Neuronal stem cell (in vitro differentiated cells): ENCODE data around the gene PKD2L2.

Source experiments
- DNase-seq: peaks from one replicate; pipeline ENCODE4 v3.0.0-alpha.2; 2013; ENCODE audit warnings: low spot score
- H2AFZ ChIP-seq: one replicate; pipeline ENCODE4 v1.6.1; 2013; ENCODE audit warnings: mild to moderate bottlenecking, low read length, inconsistent platforms
- H2AK5ac ChIP-seq: 2 replicates; pipeline ENCODE4 v1.6.1; 2013; ENCODE audit warnings: low read depth, mild to moderate bottlenecking, inconsistent platforms, low read length, moderate library complexity, mixed read lengths
- H2BK120ac ChIP-seq: 2 replicates; pipeline ENCODE4 v1.6.1; 2013; ENCODE audit warnings: low read depth, mild to moderate bottlenecking, inconsistent platforms, low read length, moderate library complexity, mixed read lengths
- H2BK12ac ChIP-seq: one replicate; pipeline ENCODE4 v1.6.1; 2013; ENCODE audit warnings: low read length, inconsistent platforms
- H2BK15ac ChIP-seq: 2 replicates; pipeline ENCODE4 v1.6.1; 2013; ENCODE audit warnings: mild to moderate bottlenecking, low read length, inconsistent platforms, mixed read lengths
- H2BK5ac ChIP-seq: one replicate; pipeline ENCODE4 v1.6.1; 2013; ENCODE audit warnings: inconsistent platforms, mild to moderate bottlenecking, low read length, moderate library complexity
- H3K14ac ChIP-seq: one replicate; pipeline ENCODE4 v1.6.1; 2013; ENCODE audit warnings: low read length, inconsistent platforms
- H3K18ac ChIP-seq: 2 replicates; pipeline ENCODE4 v1.6.1; 2013; ENCODE audit warnings: low read length, inconsistent platforms
- H3K23ac ChIP-seq: 2 replicates; pipeline ENCODE4 v1.6.1; 2013; ENCODE audit warnings: low read depth, mild to moderate bottlenecking, mixed read lengths, low read length, inconsistent platforms; ENCODE audit not compliant: poor library complexity
- H3K27ac ChIP-seq: replicated peaks from 3 replicates; pipeline ENCODE4 v1.5.1; 2013; ENCODE audit warnings: low read length, inconsistent platforms
- H3K27me3 ChIP-seq, 3 experiments: 2 replicates each; pipeline ENCODE4 v1.6.1; 2013; ENCODE audit warnings: low read length in 3 of 3, mild to moderate bottlenecking in 2 of 3, inconsistent platforms in 1 of 3, low read depth in 1 of 3, mixed read lengths in 1 of 3, moderate library complexity in 1 of 3; ENCODE audit not compliant: control insufficient read depth in 3 of 3, insufficient read depth in 3 of 3
- H3K36me3 ChIP-seq, 2 donors: replicated peaks in 1 of 2; 2 replicates each; pipeline ENCODE4 v1.6.1; 2013; ENCODE audit warnings: low read length in 2 of 2; ENCODE audit not compliant: control insufficient read depth in 2 of 2, insufficient read depth in 2 of 2
- H3K4ac ChIP-seq: 2 replicates; pipeline ENCODE4 v1.6.1; 2013; ENCODE audit warnings: inconsistent platforms, mild to moderate bottlenecking, low read length, moderate library complexity
- H3K4me1 ChIP-seq, 2 donors: 1 replicate in 1 of 2; 2 replicates in 1 of 2; pipeline ENCODE4 v1.6.1; 2013; ENCODE audit warnings: low read length in 2 of 2, low read depth in 1 of 2; ENCODE audit not compliant: control insufficient read depth in 2 of 2, insufficient read depth in 1 of 2
- H3K4me2 ChIP-seq: one replicate; pipeline ENCODE4 v1.6.1; 2013; ENCODE audit warnings: mild to moderate bottlenecking, low read length, inconsistent platforms; ENCODE audit not compliant: insufficient read depth, poor library complexity, severe bottlenecking
- H3K4me3 ChIP-seq, 2 donors: 2 replicates each; pipeline ENCODE4 v1.5.1; 2013; ENCODE audit warnings: low read length in 2 of 2, mild to moderate bottlenecking in 2 of 2, inconsistent platforms in 1 of 2, moderate library complexity in 1 of 2
- H3K79me1 ChIP-seq: one replicate; pipeline ENCODE4 v1.6.1; 2013; ENCODE audit warnings: low read depth, mild to moderate bottlenecking, inconsistent platforms, low read length, moderate library complexity
- H3K9ac ChIP-seq: one replicate; pipeline ENCODE4 v1.6.1; 2013; ENCODE audit warnings: mild to moderate bottlenecking, low read depth, low read length, inconsistent platforms; ENCODE audit not compliant: poor library complexity
- H3K9me3 ChIP-seq, 2 donors: replicated peaks in 1 of 2; 2 replicates each; pipeline versions ENCODE3 to v1.6.1; 2013; ENCODE audit warnings: low read length in 2 of 2, mild to moderate bottlenecking in 2 of 2, inconsistent platforms in 1 of 2, low read depth in 1 of 2, mixed read lengths in 1 of 2, moderate library complexity in 1 of 2; ENCODE audit not compliant: control insufficient read depth in 2 of 2, insufficient read depth in 1 of 2
- H4K8ac ChIP-seq: one replicate; pipeline ENCODE4 v1.6.1; 2013; ENCODE audit warnings: low read depth, mild to moderate bottlenecking, inconsistent platforms, low read length, moderate library complexity
- H4K91ac ChIP-seq: one replicate; pipeline ENCODE4 v1.6.1; 2013; ENCODE audit warnings: low read length, low read depth, mild to moderate bottlenecking, inconsistent platforms; ENCODE audit not compliant: poor library complexity
- WGBS, 2 donors: extraction: QIAGEN DNeasy Blood & Tissue Kit; methylation state at CpG; one replicate each; pipeline ENCODE4 v1.1.7; 2013; ENCODE audit warnings: missing lambda C conversion rate in 2 of 2, mixed read lengths in 1 of 2; ENCODE audit not compliant: insufficient read length in 2 of 2, insufficient replicate concordance in 1 of 2; ENCODE audit errors: extremely low coverage in 2 of 2; 5-methylcytosine and 5-hydroxymethylcytosine counted together

The PKD2L2 gene

GRCh38 chr5:137932800-137933199, 43.5 kb downstream of the PKD2L2 start:
- H2BK12ac ChIP-seq = no peak overlapping the region
- H3K18ac ChIP-seq = no peak overlapping the region
- no peak for DNase-seq
- H3K36me3 ChIP-seq = peaks cover 3 to 19% of the 10 kb centered on the region in 2 donors
- H3K4ac ChIP-seq = no peak overlapping the region
- H3K4me2 ChIP-seq = no peak overlapping the region
- no peak overlapping the region for H2BK120ac ChIP-seq
- H3K14ac ChIP-seq = no peak overlapping the region
- whole genome bisulfite sequencing, 2 donors = no CpG with 5 or more reads among the region's 3 CpGs
- H3K9ac ChIP-seq = no peak overlapping the region
- H2BK5ac ChIP-seq = no peak overlapping the region
- H2AFZ ChIP-seq = no peak overlapping the region
- no peaks in the 10 kb centered on the region for H3K4me1 ChIP-seq
- no peak overlapping the region for H3K4me3 ChIP-seq
- H2AK5ac ChIP-seq = no peak overlapping the region
- no peak overlapping the region for H4K8ac ChIP-seq
- no peaks in the 10 kb centered on the region for H3K9me3 ChIP-seq
- H3K27ac ChIP-seq = no peak overlapping the region
- H3K27me3 ChIP-seq = no peaks in the 10 kb centered on the region
- H3K79me1 ChIP-seq = no peaks in the 10 kb centered on the region
- H3K23ac ChIP-seq = no peak overlapping the region
- H4K91ac ChIP-seq = no peak overlapping the region
- no peak overlapping the region for H2BK15ac ChIP-seq

GRCh38 chr5:137933491-137933911, 44.2 kb downstream of the PKD2L2 start:
- H4K91ac ChIP-seq = no peak overlapping the region
- no peak overlapping the region for H4K8ac ChIP-seq
- peaks cover 4 to 20% of the 10 kb centered on the region in 2 donors for H3K36me3 ChIP-seq
- no peak overlapping the region for H3K18ac ChIP-seq
- H3K79me1 ChIP-seq = no peaks in the 10 kb centered on the region
- no peak overlapping the region for H2AFZ ChIP-seq
- no peak overlapping the region for H3K9ac ChIP-seq
- DNase-seq = no peak
- H2BK12ac ChIP-seq = no peak overlapping the region
- no peak overlapping the region for H3K23ac ChIP-seq
- no CpG with 5 or more reads among the region's 3 CpGs for WGBS, 2 donors
- H3K9me3 ChIP-seq = no peaks in the 10 kb centered on the region
- no peak overlapping the region for H3K4ac ChIP-seq
- H2AK5ac ChIP-seq = no peak overlapping the region
- H2BK15ac ChIP-seq = no peak overlapping the region
- no peaks in the 10 kb centered on the region for H3K27me3 ChIP-seq
- no peaks in the 10 kb centered on the region for H3K4me1 ChIP-seq
- no peak overlapping the region for H2BK120ac ChIP-seq
- no peak overlapping the region for H3K4me3 ChIP-seq
- H2BK5ac ChIP-seq = no peak overlapping the region
- no peak overlapping the region for H3K4me2 ChIP-seq
- no peak overlapping the region for H3K27ac ChIP-seq
- no peak overlapping the region for H3K14ac ChIP-seq

- H3K4me3 ChIP-seq = no peak overlapping the region
- WGBS, 2 donors = no CpG with 5 or more reads among the region's 1 CpG
Observed at GRCh38 chr5:137935190-137935589, 45.9 kb downstream of the PKD2L2 start.

GRCh38 chr5:137935694-137936093, 46.4 kb downstream of the PKD2L2 start:
- Histone ChIP-seq H2BK120ac (no peak overlapping the region), H3K79me1 (no peaks in the 10 kb centered on the region), H3K4me3 (no peak overlapping the region), H3K9ac (no peak overlapping the region), H2BK12ac (no peak overlapping the region), H3K27me3 (no peaks in the 10 kb centered on the region), H3K14ac (no peak overlapping the region), H4K91ac (no peak overlapping the region), H2AK5ac (no peak overlapping the region), H3K4ac (no peak overlapping the region), H2BK5ac (no peak overlapping the region), H3K9me3 (no peaks in the 10 kb centered on the region), H3K36me3 (peaks cover 11 to 41% of the 10 kb centered on the region in 2 donors), H3K4me2 (no peak overlapping the region), H4K8ac (no peak overlapping the region), H3K23ac (no peak overlapping the region), H3K4me1 (no peaks in the 10 kb centered on the region), H3K27ac (no peak overlapping the region), H2BK15ac (no peak overlapping the region), H3K18ac (no peak overlapping the region), H2AFZ (no peak overlapping the region)
- DNase-seq = no peak
- no CpG with 5 or more reads among the region's 3 CpGs for WGBS, 2 donors

More at GRCh38 chr5:137935190-137935589, 45.9 kb downstream of the PKD2L2 start:
- Histone ChIP-seq H3K27ac (no peak overlapping the region), H2BK120ac (no peak overlapping the region), H3K18ac (no peak overlapping the region), H3K9ac (no peak overlapping the region), H2BK5ac (no peak overlapping the region), H2BK15ac (no peak overlapping the region), H3K79me1 (no peaks in the 10 kb centered on the region), H3K27me3 (no peaks in the 10 kb centered on the region), H2AK5ac (no peak overlapping the region), H4K91ac (no peak overlapping the region), H3K4me2 (no peak overlapping the region), H3K4ac (no peak overlapping the region), H3K9me3 (no peaks in the 10 kb centered on the region), H3K23ac (no peak overlapping the region), H3K4me1 (no peaks in the 10 kb centered on the region), H3K14ac (no peak overlapping the region), H3K36me3 (peaks cover 11 to 36% of the 10 kb centered on the region in 2 donors), H4K8ac (no peak overlapping the region), H2AFZ (no peak overlapping the region), H2BK12ac (no peak overlapping the region)
- DNase-seq = no peak
